GM12874 (cell line): ENCODE data around the gene MTF2.

Source experiments
- TF ChIP-seq, protein P1 (sequence below): IDR thresholded peaks from 2 replicates; pipeline ENCODE4 v1.5.1; 2011; ENCODE audit warnings: low read depth, mild to moderate bottlenecking, control low read depth, low read length, moderate library complexity; ENCODE audit not compliant: insufficient read depth

MTF2 gene

DNA sequence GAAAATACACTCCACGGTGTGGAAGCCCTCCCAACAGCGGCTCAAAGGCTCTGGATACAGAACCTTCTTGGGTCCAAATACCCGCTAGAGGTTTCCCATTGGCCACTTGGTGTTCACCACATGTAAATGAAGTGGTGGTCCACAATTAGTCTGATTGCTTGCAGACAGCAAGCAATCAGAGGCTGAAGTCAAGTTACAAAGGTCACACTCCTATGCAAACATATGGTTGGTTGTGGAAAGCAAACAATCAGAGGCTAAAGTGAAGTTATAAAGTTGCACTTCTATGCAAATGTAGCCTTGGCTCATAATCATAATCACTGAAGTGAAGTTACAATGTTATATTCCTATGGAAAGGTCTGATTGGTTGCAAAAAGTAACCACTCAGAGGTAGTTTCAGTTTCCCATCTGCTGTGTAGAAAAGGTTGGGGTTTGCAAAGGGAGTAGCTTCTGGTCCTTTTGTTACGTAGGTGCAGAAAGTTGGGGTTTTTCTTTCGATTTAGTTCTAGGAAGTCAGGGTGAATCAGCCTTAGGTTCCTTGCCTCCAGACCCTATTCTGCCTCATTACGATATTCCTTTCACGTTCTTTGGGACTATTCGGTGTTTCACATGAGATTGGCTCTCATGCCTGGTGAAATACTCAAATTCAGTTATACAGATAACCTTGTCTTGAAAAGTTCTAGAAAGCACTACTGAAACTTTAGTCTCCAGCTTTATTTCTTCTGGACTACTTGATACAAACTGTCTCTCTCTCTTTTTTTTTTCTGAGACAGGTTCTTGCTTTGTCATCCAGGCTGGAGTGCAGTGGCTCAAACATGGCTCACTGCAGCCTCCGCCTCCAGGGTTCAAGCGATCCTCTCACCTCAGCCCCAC is 36.7 kb upstream of the MTF2 start:
- TF ChIP-seq, protein P1, sequence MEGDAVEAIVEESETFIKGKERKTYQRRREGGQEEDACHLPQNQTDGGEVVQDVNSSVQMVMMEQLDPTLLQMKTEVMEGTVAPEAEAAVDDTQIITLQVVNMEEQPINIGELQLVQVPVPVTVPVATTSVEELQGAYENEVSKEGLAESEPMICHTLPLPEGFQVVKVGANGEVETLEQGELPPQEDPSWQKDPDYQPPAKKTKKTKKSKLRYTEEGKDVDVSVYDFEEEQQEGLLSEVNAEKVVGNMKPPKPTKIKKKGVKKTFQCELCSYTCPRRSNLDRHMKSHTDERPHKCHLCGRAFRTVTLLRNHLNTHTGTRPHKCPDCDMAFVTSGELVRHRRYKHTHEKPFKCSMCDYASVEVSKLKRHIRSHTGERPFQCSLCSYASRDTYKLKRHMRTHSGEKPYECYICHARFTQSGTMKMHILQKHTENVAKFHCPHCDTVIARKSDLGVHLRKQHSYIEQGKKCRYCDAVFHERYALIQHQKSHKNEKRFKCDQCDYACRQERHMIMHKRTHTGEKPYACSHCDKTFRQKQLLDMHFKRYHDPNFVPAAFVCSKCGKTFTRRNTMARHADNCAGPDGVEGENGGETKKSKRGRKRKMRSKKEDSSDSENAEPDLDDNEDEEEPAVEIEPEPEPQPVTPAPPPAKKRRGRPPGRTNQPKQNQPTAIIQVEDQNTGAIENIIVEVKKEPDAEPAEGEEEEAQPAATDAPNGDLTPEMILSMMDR: no peak

DNA sequence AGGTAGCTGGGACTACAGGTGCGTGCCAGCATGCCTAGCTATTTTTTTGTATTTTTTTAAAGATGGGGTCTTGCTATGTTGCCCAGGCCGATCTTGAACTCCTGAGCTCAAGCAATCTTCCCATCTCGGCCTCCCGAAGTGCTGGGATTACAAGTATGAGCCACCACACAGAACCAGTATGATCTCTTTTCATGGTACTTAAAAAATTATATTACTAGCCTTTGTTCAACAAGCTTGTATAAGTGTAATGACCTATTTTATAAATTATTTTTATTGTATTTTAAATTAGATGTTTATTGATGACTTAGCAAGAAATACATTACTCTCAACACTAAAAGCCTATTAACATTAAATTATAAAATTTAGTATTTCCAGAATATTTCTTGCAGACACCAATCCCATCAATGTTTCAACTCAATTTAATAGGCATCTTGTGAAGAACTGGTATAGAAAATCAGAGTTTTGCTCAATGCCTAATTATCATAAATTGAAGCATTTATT is 36.0 kb upstream of the MTF2 start:
- TF ChIP-seq, protein P1: no peak

DNA sequence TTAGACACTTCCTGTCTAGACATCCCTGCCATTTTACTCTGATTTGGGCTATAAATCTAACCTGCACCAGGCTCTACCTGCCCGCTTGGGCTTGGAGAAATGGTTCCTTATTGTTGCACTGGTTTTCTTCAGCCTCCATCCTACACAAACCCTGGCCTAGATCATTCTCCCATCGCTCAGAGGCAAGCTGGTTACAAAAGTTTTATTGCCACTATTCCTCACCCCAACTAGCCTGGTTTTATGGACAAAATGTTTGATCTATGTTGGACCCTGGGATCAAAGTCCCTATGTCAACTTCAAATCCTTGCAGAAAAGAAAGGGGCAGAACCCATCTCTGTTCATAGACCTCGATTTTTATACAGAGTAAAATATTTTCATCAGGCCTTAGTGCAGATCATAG is 31.5 kb upstream of the MTF2 start:
- TF ChIP-seq, protein P1: no peak

DNA sequence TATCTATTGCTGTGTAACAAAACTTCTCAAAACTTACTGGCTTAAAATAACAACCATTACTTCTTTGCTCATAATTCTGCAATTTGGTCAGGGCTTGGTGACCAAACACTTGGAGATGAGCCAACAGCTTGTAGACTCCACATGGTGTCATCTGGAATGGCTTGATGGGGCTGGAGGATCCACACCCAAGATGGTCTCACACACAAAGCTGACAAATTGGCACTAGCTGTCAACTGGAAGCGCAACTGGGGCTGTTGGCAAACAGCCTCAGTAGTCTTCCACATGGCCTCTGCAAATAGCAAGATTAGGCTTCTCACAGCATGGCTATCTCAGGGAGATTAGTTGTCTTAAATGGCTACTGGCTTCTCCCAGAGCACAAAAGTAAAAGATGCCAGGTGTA is 27.1 kb upstream of the MTF2 start:
- TF ChIP-seq, protein P1: no peak

DNA sequence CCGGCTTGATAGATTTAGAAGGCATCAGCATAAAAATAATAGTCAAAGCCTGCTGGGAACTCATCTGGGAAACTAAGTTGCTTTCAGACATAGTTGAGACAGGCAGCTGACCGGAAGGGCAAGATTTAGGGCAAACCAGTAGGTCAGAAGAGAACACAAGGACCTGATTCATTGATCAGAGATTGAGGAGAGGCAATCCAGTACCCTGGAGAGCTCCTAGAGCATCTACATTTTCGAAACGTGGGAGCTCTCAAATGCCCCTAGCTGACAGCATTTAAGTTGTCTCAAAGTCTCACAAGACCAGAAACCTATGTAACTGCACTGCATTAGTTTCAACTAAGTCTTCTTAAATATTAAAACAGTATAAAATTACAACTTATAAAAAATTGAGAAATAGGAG is 22.9 kb upstream of the MTF2 start:
- TF ChIP-seq, protein P1: no peak

DNA sequence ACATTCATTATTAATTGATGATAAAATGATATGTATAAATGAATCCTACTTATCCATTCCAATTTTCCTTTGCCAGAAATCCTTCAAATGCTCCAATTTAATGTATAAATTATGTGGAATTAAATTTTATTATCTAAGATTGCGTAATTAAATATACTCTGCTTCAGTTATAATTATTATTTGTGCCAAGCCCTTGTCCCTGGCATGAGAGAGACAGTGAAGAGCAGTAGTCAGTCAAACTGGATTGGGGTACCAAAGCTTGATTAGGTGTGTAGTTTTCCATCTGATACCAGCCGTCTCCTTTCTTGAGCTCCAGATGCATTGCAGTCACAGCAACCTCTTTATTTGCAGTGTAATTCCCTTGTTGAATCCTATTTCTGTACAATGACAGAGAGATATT is 22.4 kb upstream of the MTF2 start:
- TF ChIP-seq, protein P1: no peak

DNA sequence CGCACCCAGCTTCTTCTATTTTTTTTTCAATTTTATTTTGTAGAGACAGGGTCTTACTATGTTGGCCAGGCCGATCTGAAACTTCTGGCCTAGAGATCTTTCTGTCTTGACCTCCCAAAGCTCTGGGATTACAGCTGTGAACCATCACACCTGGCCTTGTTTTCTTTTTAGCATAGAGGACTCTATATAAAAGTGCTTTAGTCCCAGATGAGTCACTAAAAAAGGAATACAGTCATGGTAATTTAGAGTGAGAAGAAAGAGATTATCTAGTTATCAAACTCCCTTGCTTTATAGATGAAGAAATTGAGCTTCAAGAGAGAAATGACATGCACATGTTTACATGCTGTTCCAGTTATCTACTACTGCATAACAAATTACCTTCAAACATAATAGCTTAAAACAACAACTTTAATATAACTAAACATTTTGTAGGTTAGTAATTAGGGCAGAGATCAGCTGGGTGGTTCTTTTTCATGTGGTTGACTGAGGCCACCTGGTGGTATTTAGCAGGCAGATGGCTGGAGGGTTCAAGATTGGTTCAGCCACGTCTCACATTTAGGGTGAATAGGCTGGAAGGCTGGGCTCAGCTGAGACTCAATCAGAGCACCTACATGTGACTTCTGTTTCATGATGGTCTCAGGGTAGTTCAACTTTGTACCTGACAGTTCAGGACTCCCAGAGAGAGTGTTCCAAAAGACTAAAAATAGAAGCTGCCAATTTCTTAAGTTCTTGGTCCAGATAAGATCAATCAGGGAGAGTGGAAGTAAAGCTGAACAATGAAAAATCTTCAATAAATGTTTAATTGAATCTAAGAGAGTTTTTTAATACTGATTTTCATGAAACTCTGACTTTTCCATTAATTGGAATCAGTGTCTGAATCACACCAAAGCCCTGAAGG is 16.9 kb upstream of the MTF2 start:
- TF ChIP-seq, protein P1: peak; percentile 57
